IMR-90 (cell line): ENCODE data around the gene MDM1. TPM values are rescaled to one million over a fixed set of nuclear protein-coding genes. Genes with fewer than 3 reads are reported as not detected.

ENCODE experiments used
- ATAC-seq: fragments of 200-7000 bp; cut with Tn5 transposase; 2 replicates; pipeline ENCODE4 v1.9.1; 2020; ENCODE audit warnings: low read depth, mild to moderate bottlenecking, moderate library complexity
- BruUV-seq: library from RNA; stranded (reverse); fragments of 400-500 nt; replicated peaks from 2 replicates; lab custom pipeline; 2021; lab: Mats Ljungman, UMichigan
- CTCF ChIA-PET: fragments of 300-600 bp; formaldehyde crosslinking; extraction: SDS; loops from one replicate; lab custom pipeline; 2021; ENCODE audit warnings: antibody characterized with exemption; lab: Yijun Ruan, JAX
- POLR2A ChIA-PET: fragments of 300-600 bp; sonication (Branson Sonifier 250); formaldehyde crosslinking; loops from one replicate; lab custom pipeline; 2022; ENCODE audit warnings: antibody characterized with exemption; ENCODE audit not compliant: unreplicated experiment; lab: Charles Lee
- DNase-seq: peaks from one replicate; pipeline ENCODE4 v3.0.0; 2013
- H2AFZ ChIP-seq: replicated peaks from 2 replicates; pipeline ENCODE3; 2013; ENCODE audit warnings: low read length, mild to moderate bottlenecking; ENCODE audit not compliant: poor library complexity
- H2AK5ac ChIP-seq: 2 replicates; pipeline ENCODE4 v1.6.1; 2013; ENCODE audit warnings: low read depth, low read length, inconsistent platforms
- H2AK9ac ChIP-seq: replicated peaks from 2 replicates; pipeline ENCODE3; 2013; ENCODE audit warnings: mild to moderate bottlenecking, low read depth, low read length, moderate library complexity; ENCODE audit not compliant: poor library complexity
- H2BK120ac ChIP-seq: 2 replicates; pipeline ENCODE4 v1.6.1; 2013; ENCODE audit warnings: low read depth, low read length, inconsistent platforms
- H2BK15ac ChIP-seq: 3 replicates; pipeline ENCODE4 v1.6.1; 2013; ENCODE audit warnings: low read depth, low read length, inconsistent platforms
- H2BK20ac ChIP-seq: 2 replicates; pipeline ENCODE4 v1.6.1; 2013; ENCODE audit warnings: low read depth, mild to moderate bottlenecking, inconsistent platforms, low read length, moderate library complexity
- H2BK5ac ChIP-seq: 2 replicates; pipeline ENCODE4 v1.6.1; 2013; ENCODE audit warnings: mild to moderate bottlenecking, low read depth, low read length, inconsistent platforms; ENCODE audit not compliant: poor library complexity, severe bottlenecking
- H3K14ac ChIP-seq: replicated peaks from 2 replicates; pipeline ENCODE4 v1.6.1; 2013; ENCODE audit warnings: low read depth, low read length, inconsistent platforms
- H3K18ac ChIP-seq: 2 replicates; pipeline ENCODE4 v1.6.1; 2013; ENCODE audit warnings: low read depth, low read length, control low read depth
- H3K23ac ChIP-seq: 2 replicates; pipeline ENCODE4 v1.6.1; 2013; ENCODE audit warnings: low read depth, low read length, inconsistent platforms
- H3K27ac ChIP-seq: 2 replicates; pipeline ENCODE4 v1.5.1; 2013; ENCODE audit warnings: mild to moderate bottlenecking, control low read depth, low read length; ENCODE audit not compliant: insufficient read depth
- H3K27me3 ChIP-seq: 2 replicates; pipeline ENCODE4 v1.6.1; 2013; ENCODE audit warnings: low read length; ENCODE audit not compliant: control insufficient read depth, insufficient read depth
- H3K36me3 ChIP-seq: 2 replicates; pipeline ENCODE4 v1.6.1; 2013; ENCODE audit warnings: low read length, mixed read lengths; ENCODE audit not compliant: control insufficient read depth, insufficient read depth
- H3K4ac ChIP-seq: 2 replicates; pipeline ENCODE4 v1.6.1; 2013; ENCODE audit warnings: low read depth, low read length, inconsistent platforms
- H3K4me1 ChIP-seq: 2 replicates; pipeline ENCODE4 v1.6.1; 2013; ENCODE audit warnings: low read length, mixed read lengths; ENCODE audit not compliant: control insufficient read depth, insufficient read depth
- H3K4me2 ChIP-seq: 2 replicates; pipeline ENCODE4 v1.6.1; 2013; ENCODE audit warnings: low read depth, mild to moderate bottlenecking, control low read depth, low read length, moderate library complexity
- H3K4me3 ChIP-seq: 2 replicates; pipeline ENCODE4 v1.5.1; 2013; ENCODE audit warnings: low read depth, mild to moderate bottlenecking, control low read depth, low read length, moderate library complexity; ENCODE audit not compliant: insufficient read depth
- H3K56ac ChIP-seq: 2 replicates; pipeline ENCODE4 v1.6.1; 2013; ENCODE audit warnings: low read length, inconsistent platforms; ENCODE audit not compliant: insufficient read depth; ENCODE audit errors: extremely low read depth
- H3K79me1 ChIP-seq, 2 experiments: 2 replicates each; pipeline ENCODE4 v1.6.1; 2013; ENCODE audit warnings: low read length in 2 of 2, inconsistent platforms in 1 of 2, low read depth in 1 of 2
- H3K9ac ChIP-seq: 2 replicates; pipeline ENCODE4 v1.6.1; 2013; ENCODE audit warnings: low read depth, low read length, control low read depth
- H3K9me1 ChIP-seq: 2 replicates; pipeline ENCODE4 v1.6.1; 2013; ENCODE audit warnings: low read length, inconsistent platforms; ENCODE audit not compliant: insufficient read depth
- H3K9me3 ChIP-seq: 2 replicates; pipeline ENCODE4 v1.6.1; 2013; ENCODE audit warnings: low read length; ENCODE audit not compliant: control insufficient read depth, insufficient read depth
- H4K20me1 ChIP-seq: 2 replicates; pipeline ENCODE4 v1.6.1; 2013; ENCODE audit warnings: low read length, inconsistent platforms; ENCODE audit not compliant: insufficient read depth
- H4K5ac ChIP-seq: 2 replicates; pipeline ENCODE4 v1.6.1; 2013; ENCODE audit warnings: mild to moderate bottlenecking, low read depth, low read length, control low read depth
- H4K8ac ChIP-seq, 2 experiments: 2 replicates each; pipeline ENCODE4 v1.6.1; 2013; ENCODE audit warnings: low read depth in 2 of 2, low read length in 2 of 2, control low read depth in 1 of 2, inconsistent platforms in 1 of 2
- H4K91ac ChIP-seq: 2 replicates; pipeline ENCODE4 v1.6.1; 2013; ENCODE audit warnings: low read depth, low read length, inconsistent platforms; ENCODE audit not compliant: insufficient read depth
- RFX5 ChIP-seq: IDR thresholded peaks from 2 replicates; pipeline ENCODE4 v1.8.0; 2012; ENCODE audit warnings: low read depth, mild to moderate bottlenecking, low read length, moderate library complexity
- WGBS, 2 experiments: methylation state at CpG; one replicate each; pipeline versions ENCODE4 v1.1.5 to v1.1.7; 2013; ENCODE audit warnings: missing lambda C conversion rate in 2 of 2; ENCODE audit not compliant: insufficient read length in 1 of 2; ENCODE audit errors: extremely low coverage in 2 of 2; 5-methylcytosine and 5-hydroxymethylcytosine counted together
- dilution Hi-C: fragments of 300-500 bp; cut with HindIII; formaldehyde crosslinking; loops from one replicate; pipeline ENCODE4 v1.14.3; 2018; ENCODE audit warnings: low sequenced_read_pairs; ENCODE audit not compliant: unreplicated experiment
- in situ Hi-C: fragments of 300-500 bp; cut with MboI; formaldehyde crosslinking; loops from 3 replicates; pipeline ENCODE4 v1.14.3; 2019; ENCODE audit warnings: low sequenced_read_pairs, inconsistent platforms, mixed read lengths
- intact Hi-C: fragments of 100-400 bp; cut with micrococcal nuclease; formaldehyde crosslinking; loops from 2 replicates; pipeline ENCODE4 v1.10.0; 2022
- polyA plus RNA-seq, 3 experiments: library from polyadenylated mRNA; depleted of rRNA; stranded (reverse); fragments of >200 nt; gene quantifications; 2 replicates each; pipeline ENCODE4 v1.2.3, GENCODE V29; 2012; ENCODE audit warnings: low replicate concordance in 1 of 3
- total RNA-seq: library from RNA; depleted of rRNA; stranded (reverse); fragments of >200 nt; gene quantifications from 2 replicates; pipeline ENCODE4 v1.2.3, GENCODE V29; 2012
- TF ChIP-seq, protein P1 (sequence below): conservative IDR thresholded peaks from 2 replicates; pipeline ENCODE4 v1.5.1; 2012; ENCODE audit warnings: mild to moderate bottlenecking, low read depth, low read length, improper control_type of control experiment

The MDM1 gene
- total and polyA plus RNA-seq, 2 of the 4 experiments (the other 2 are of a cell fraction) = 5.6 to 5.7 TPM

DNA sequence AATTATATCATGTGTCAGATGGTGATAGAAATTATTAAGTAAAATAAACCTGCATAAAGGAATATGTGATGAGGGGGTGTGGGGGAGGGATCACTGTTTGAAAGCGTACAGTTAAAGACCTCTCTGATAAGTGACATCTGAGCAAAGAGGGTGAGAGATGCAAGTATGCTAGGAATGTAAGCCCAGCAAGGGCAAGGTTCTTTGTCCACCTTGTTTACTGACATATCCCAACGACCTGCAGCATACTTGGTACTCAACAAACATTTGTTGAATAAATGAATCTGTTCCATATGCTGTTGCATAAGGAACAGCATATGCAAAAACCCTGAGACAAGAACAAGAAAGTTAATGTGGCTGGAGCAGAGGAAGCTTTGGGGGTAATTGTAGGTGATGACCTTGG is 12.0 kb upstream of the MDM1 start:
- BruUV-seq = no TSS peak
- no peak for ATAC-seq
- H3K9me3 ChIP-seq = no peaks in the 10 kb centered on the region
- peaks cover 27% of the 10 kb centered on the region for H3K27me3 ChIP-seq
- H3K36me3 ChIP-seq = no peaks in the 10 kb centered on the region
- no peak overlapping the region for H3K9ac ChIP-seq
- H3K23ac ChIP-seq = no peak overlapping the region; the same call in 1 of the 2 replicates
- H3K79me1 ChIP-seq = no peaks in the 10 kb centered on the region
- CTCF ChIA-PET = no interaction called here
- H3K4ac ChIP-seq = no peak overlapping the region
- no peak overlapping the region for H3K4me2 ChIP-seq
- no peaks in the 10 kb centered on the region for H4K20me1 ChIP-seq
- no peaks in the 10 kb centered on the region for H3K9me1 ChIP-seq
- DNase-seq = no peak
- H3K4me3 ChIP-seq = no peak overlapping the region
- H2BK20ac ChIP-seq = no peak overlapping the region
- no peak overlapping the region for H3K56ac ChIP-seq
- no peak overlapping the region for H2BK120ac ChIP-seq
- WGBS, 2 experiments = no CpG with 5 or more reads among the region's 2 CpGs
- intact Hi-C loops = no loop called here
- peaks cover 2% of the 10 kb centered on the region for H3K4me1 ChIP-seq
- TF ChIP-seq, protein P1, sequence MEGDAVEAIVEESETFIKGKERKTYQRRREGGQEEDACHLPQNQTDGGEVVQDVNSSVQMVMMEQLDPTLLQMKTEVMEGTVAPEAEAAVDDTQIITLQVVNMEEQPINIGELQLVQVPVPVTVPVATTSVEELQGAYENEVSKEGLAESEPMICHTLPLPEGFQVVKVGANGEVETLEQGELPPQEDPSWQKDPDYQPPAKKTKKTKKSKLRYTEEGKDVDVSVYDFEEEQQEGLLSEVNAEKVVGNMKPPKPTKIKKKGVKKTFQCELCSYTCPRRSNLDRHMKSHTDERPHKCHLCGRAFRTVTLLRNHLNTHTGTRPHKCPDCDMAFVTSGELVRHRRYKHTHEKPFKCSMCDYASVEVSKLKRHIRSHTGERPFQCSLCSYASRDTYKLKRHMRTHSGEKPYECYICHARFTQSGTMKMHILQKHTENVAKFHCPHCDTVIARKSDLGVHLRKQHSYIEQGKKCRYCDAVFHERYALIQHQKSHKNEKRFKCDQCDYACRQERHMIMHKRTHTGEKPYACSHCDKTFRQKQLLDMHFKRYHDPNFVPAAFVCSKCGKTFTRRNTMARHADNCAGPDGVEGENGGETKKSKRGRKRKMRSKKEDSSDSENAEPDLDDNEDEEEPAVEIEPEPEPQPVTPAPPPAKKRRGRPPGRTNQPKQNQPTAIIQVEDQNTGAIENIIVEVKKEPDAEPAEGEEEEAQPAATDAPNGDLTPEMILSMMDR = no peak
- no peak for TF ChIP-seq RFX5
- dilution Hi-C loops = no loop called here
- no peak overlapping the region for H4K91ac ChIP-seq
- no peak overlapping the region for H2AK9ac ChIP-seq
- H4K5ac ChIP-seq = no peak overlapping the region
- H3K18ac ChIP-seq = no peak overlapping the region
- POLR2A ChIA-PET = no interaction called here
- in situ Hi-C loops = no loop called here
- H2AK5ac ChIP-seq = no peak overlapping the region
- H2BK15ac ChIP-seq = no peak overlapping the region
- H2BK5ac ChIP-seq = no peak overlapping the region
- H3K27ac ChIP-seq = no peak overlapping the region
- no peak overlapping the region for H2AFZ ChIP-seq
- H3K14ac ChIP-seq = no peak overlapping the region
- H4K8ac ChIP-seq = no peak overlapping the region
